IMR-90 (cell line): ENCODE measurements around the gene TOMM34. TPM values are rescaled to one million over a fixed set of nuclear protein-coding genes. Genes with fewer than 3 reads are reported as not detected.

Source experiments
- ATAC-seq: fragments of 200-7000 bp; cut with Tn5 transposase; 2 replicates; pipeline ENCODE4 v1.9.1; 2020; ENCODE audit warnings: low read depth, mild to moderate bottlenecking, moderate library complexity
- BruUV-seq: library from RNA; stranded (reverse); fragments of 400-500 nt; replicated peaks from 2 replicates; lab custom pipeline; 2021; lab: Mats Ljungman, UMichigan
- CTCF ChIA-PET: fragments of 300-600 bp; formaldehyde crosslinking; extraction: SDS; loops from one replicate; lab custom pipeline; 2021; ENCODE audit warnings: antibody characterized with exemption; lab: Yijun Ruan, JAX
- POLR2A ChIA-PET: fragments of 300-600 bp; sonication (Branson Sonifier 250); formaldehyde crosslinking; loops from one replicate; lab custom pipeline; 2022; ENCODE audit warnings: antibody characterized with exemption; ENCODE audit not compliant: unreplicated experiment; lab: Charles Lee
- DNase-seq: peaks from one replicate; pipeline ENCODE4 v3.0.0; 2013
- H2AFZ ChIP-seq: replicated peaks from 2 replicates; pipeline ENCODE3; 2013; ENCODE audit warnings: low read length, mild to moderate bottlenecking; ENCODE audit not compliant: poor library complexity
- H2AK5ac ChIP-seq: 2 replicates; pipeline ENCODE4 v1.6.1; 2013; ENCODE audit warnings: low read depth, low read length, inconsistent platforms
- H2AK9ac ChIP-seq: replicated peaks from 2 replicates; pipeline ENCODE3; 2013; ENCODE audit warnings: mild to moderate bottlenecking, low read depth, low read length, moderate library complexity; ENCODE audit not compliant: poor library complexity
- H2BK120ac ChIP-seq: 2 replicates; pipeline ENCODE4 v1.6.1; 2013; ENCODE audit warnings: low read depth, low read length, inconsistent platforms
- H2BK15ac ChIP-seq: 3 replicates; pipeline ENCODE4 v1.6.1; 2013; ENCODE audit warnings: low read depth, low read length, inconsistent platforms
- H2BK20ac ChIP-seq: 2 replicates; pipeline ENCODE4 v1.6.1; 2013; ENCODE audit warnings: low read depth, mild to moderate bottlenecking, inconsistent platforms, low read length, moderate library complexity
- H2BK5ac ChIP-seq: 2 replicates; pipeline ENCODE4 v1.6.1; 2013; ENCODE audit warnings: mild to moderate bottlenecking, low read depth, low read length, inconsistent platforms; ENCODE audit not compliant: poor library complexity, severe bottlenecking
- H3K14ac ChIP-seq: replicated peaks from 2 replicates; pipeline ENCODE4 v1.6.1; 2013; ENCODE audit warnings: low read depth, low read length, inconsistent platforms
- H3K18ac ChIP-seq: 2 replicates; pipeline ENCODE4 v1.6.1; 2013; ENCODE audit warnings: low read depth, low read length, control low read depth
- H3K23ac ChIP-seq: 2 replicates; pipeline ENCODE4 v1.6.1; 2013; ENCODE audit warnings: low read depth, low read length, inconsistent platforms
- H3K27ac ChIP-seq: 2 replicates; pipeline ENCODE4 v1.5.1; 2013; ENCODE audit warnings: mild to moderate bottlenecking, control low read depth, low read length; ENCODE audit not compliant: insufficient read depth
- H3K27me3 ChIP-seq: 2 replicates; pipeline ENCODE4 v1.6.1; 2013; ENCODE audit warnings: low read length; ENCODE audit not compliant: control insufficient read depth, insufficient read depth
- H3K36me3 ChIP-seq: 2 replicates; pipeline ENCODE4 v1.6.1; 2013; ENCODE audit warnings: low read length, mixed read lengths; ENCODE audit not compliant: control insufficient read depth, insufficient read depth
- H3K4ac ChIP-seq: 2 replicates; pipeline ENCODE4 v1.6.1; 2013; ENCODE audit warnings: low read depth, low read length, inconsistent platforms
- H3K4me1 ChIP-seq: 2 replicates; pipeline ENCODE4 v1.6.1; 2013; ENCODE audit warnings: low read length, mixed read lengths; ENCODE audit not compliant: control insufficient read depth, insufficient read depth
- H3K4me2 ChIP-seq: 2 replicates; pipeline ENCODE4 v1.6.1; 2013; ENCODE audit warnings: low read depth, mild to moderate bottlenecking, control low read depth, low read length, moderate library complexity
- H3K4me3 ChIP-seq: 2 replicates; pipeline ENCODE4 v1.5.1; 2013; ENCODE audit warnings: low read depth, mild to moderate bottlenecking, control low read depth, low read length, moderate library complexity; ENCODE audit not compliant: insufficient read depth
- H3K56ac ChIP-seq: 2 replicates; pipeline ENCODE4 v1.6.1; 2013; ENCODE audit warnings: low read length, inconsistent platforms; ENCODE audit not compliant: insufficient read depth; ENCODE audit errors: extremely low read depth
- H3K79me1 ChIP-seq, 2 experiments: 2 replicates each; pipeline ENCODE4 v1.6.1; 2013; ENCODE audit warnings: low read length in 2 of 2, inconsistent platforms in 1 of 2, low read depth in 1 of 2
- H3K9ac ChIP-seq: 2 replicates; pipeline ENCODE4 v1.6.1; 2013; ENCODE audit warnings: low read depth, low read length, control low read depth
- H3K9me1 ChIP-seq: 2 replicates; pipeline ENCODE4 v1.6.1; 2013; ENCODE audit warnings: low read length, inconsistent platforms; ENCODE audit not compliant: insufficient read depth
- H3K9me3 ChIP-seq: 2 replicates; pipeline ENCODE4 v1.6.1; 2013; ENCODE audit warnings: low read length; ENCODE audit not compliant: control insufficient read depth, insufficient read depth
- H4K20me1 ChIP-seq: 2 replicates; pipeline ENCODE4 v1.6.1; 2013; ENCODE audit warnings: low read length, inconsistent platforms; ENCODE audit not compliant: insufficient read depth
- H4K5ac ChIP-seq: 2 replicates; pipeline ENCODE4 v1.6.1; 2013; ENCODE audit warnings: mild to moderate bottlenecking, low read depth, low read length, control low read depth
- H4K8ac ChIP-seq, 2 experiments: 2 replicates each; pipeline ENCODE4 v1.6.1; 2013; ENCODE audit warnings: low read depth in 2 of 2, low read length in 2 of 2, control low read depth in 1 of 2, inconsistent platforms in 1 of 2
- H4K91ac ChIP-seq: 2 replicates; pipeline ENCODE4 v1.6.1; 2013; ENCODE audit warnings: low read depth, low read length, inconsistent platforms; ENCODE audit not compliant: insufficient read depth
- CEBPB ChIP-seq: IDR thresholded peaks from 2 replicates; pipeline ENCODE4 v1.6.1; 2012; ENCODE audit warnings: low read depth, low read length, improper control_type of control experiment
- FOS ChIP-seq: fragments of 150-350 bp; IDR thresholded peaks from 2 replicates; pipeline ENCODE4 v1.6.1; 2016; ENCODE audit warnings: low read depth, low read length
- MAFK ChIP-seq: IDR thresholded peaks from 2 replicates; pipeline ENCODE4 v1.6.1; 2012; ENCODE audit warnings: low read depth, low read length, improper control_type of control experiment
- MAZ ChIP-seq: IDR thresholded peaks from 2 replicates; pipeline ENCODE4 v1.6.1; 2012; ENCODE audit warnings: low read depth, mild to moderate bottlenecking, low read length, improper control_type of control experiment, moderate library complexity, borderline replicate concordance
- NFE2L2 ChIP-seq: fragments of 150-350 bp; IDR thresholded peaks from 2 replicates; pipeline ENCODE4 v1.6.1; 2016; ENCODE audit warnings: low read depth, mild to moderate bottlenecking, low read length
- POLR2A ChIP-seq: IDR thresholded peaks from 2 replicates; pipeline ENCODE4 v1.6.1; 2012; ENCODE audit warnings: mild to moderate bottlenecking, low read depth, low read length
- SMC3 ChIP-seq: fragments of 150-350 bp; IDR thresholded peaks from 2 replicates; pipeline ENCODE4 v1.6.1; 2016; ENCODE audit warnings: low read depth, mild to moderate bottlenecking, antibody characterized with exemption, low read length, moderate library complexity
- USF2 ChIP-seq: fragments of 150-350 bp; IDR thresholded peaks from 2 replicates; pipeline ENCODE4 v1.6.1; 2017; ENCODE audit warnings: mild to moderate bottlenecking, antibody characterized with exemption, low read length, low read depth
- WGBS, 2 experiments: methylation state at CpG; one replicate each; pipeline versions ENCODE4 v1.1.5 to v1.1.7; 2013; ENCODE audit warnings: missing lambda C conversion rate in 2 of 2; ENCODE audit not compliant: insufficient read length in 1 of 2; ENCODE audit errors: extremely low coverage in 2 of 2; 5-methylcytosine and 5-hydroxymethylcytosine counted together
- dilution Hi-C: fragments of 300-500 bp; cut with HindIII; formaldehyde crosslinking; loops from one replicate; pipeline ENCODE4 v1.14.3; 2018; ENCODE audit warnings: low sequenced_read_pairs; ENCODE audit not compliant: unreplicated experiment
- in situ Hi-C: fragments of 300-500 bp; cut with MboI; formaldehyde crosslinking; loops from 3 replicates; pipeline ENCODE4 v1.14.3; 2019; ENCODE audit warnings: low sequenced_read_pairs, inconsistent platforms, mixed read lengths
- intact Hi-C: fragments of 100-400 bp; cut with micrococcal nuclease; formaldehyde crosslinking; loops from 2 replicates; pipeline ENCODE4 v1.10.0; 2022
- polyA plus RNA-seq, 3 experiments: library from polyadenylated mRNA; depleted of rRNA; stranded (reverse); fragments of >200 nt; gene quantifications; 2 replicates each; pipeline ENCODE4 v1.2.3, GENCODE V29; 2012; ENCODE audit warnings: low replicate concordance in 1 of 3
- total RNA-seq: library from RNA; depleted of rRNA; stranded (reverse); fragments of >200 nt; gene quantifications from 2 replicates; pipeline ENCODE4 v1.2.3, GENCODE V29; 2012
- TF ChIP-seq, protein P1 (sequence below): fragments of 150-350 bp; IDR thresholded peaks from 2 replicates; pipeline ENCODE4 v1.6.1; 2016; ENCODE audit warnings: low read depth, mild to moderate bottlenecking, low read length, moderate library complexity, borderline replicate concordance
- TF ChIP-seq, protein P2 (sequence below): conservative IDR thresholded peaks from 2 replicates; pipeline ENCODE4 v1.5.1; 2012; ENCODE audit warnings: mild to moderate bottlenecking, low read depth, low read length, improper control_type of control experiment

TOMM34 gene
- total and polyA plus RNA-seq, 2 of the 4 experiments (the other 2 are of a cell fraction), result 97.5 to 101 TPM

GRCh38 chr20:44932916-44933315, 27.3 kb downstream of the TOMM34 start:
- in situ Hi-C loops (no loop called here), intact Hi-C loops (no loop called here), dilution Hi-C loops (no loop called here)
- TF ChIP-seq MAZ (no peak), USF2 (no peak), POLR2A (no peak), MAFK (no peak), NFE2L2 (no peak), FOS (no peak), CEBPB (no peak), SMC3 (no peak)
- TF ChIP-seq, protein P1, sequence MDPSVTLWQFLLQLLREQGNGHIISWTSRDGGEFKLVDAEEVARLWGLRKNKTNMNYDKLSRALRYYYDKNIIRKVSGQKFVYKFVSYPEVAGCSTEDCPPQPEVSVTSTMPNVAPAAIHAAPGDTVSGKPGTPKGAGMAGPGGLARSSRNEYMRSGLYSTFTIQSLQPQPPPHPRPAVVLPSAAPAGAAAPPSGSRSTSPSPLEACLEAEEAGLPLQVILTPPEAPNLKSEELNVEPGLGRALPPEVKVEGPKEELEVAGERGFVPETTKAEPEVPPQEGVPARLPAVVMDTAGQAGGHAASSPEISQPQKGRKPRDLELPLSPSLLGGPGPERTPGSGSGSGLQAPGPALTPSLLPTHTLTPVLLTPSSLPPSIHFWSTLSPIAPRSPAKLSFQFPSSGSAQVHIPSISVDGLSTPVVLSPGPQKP, result no peak
- TF ChIP-seq, protein P2, sequence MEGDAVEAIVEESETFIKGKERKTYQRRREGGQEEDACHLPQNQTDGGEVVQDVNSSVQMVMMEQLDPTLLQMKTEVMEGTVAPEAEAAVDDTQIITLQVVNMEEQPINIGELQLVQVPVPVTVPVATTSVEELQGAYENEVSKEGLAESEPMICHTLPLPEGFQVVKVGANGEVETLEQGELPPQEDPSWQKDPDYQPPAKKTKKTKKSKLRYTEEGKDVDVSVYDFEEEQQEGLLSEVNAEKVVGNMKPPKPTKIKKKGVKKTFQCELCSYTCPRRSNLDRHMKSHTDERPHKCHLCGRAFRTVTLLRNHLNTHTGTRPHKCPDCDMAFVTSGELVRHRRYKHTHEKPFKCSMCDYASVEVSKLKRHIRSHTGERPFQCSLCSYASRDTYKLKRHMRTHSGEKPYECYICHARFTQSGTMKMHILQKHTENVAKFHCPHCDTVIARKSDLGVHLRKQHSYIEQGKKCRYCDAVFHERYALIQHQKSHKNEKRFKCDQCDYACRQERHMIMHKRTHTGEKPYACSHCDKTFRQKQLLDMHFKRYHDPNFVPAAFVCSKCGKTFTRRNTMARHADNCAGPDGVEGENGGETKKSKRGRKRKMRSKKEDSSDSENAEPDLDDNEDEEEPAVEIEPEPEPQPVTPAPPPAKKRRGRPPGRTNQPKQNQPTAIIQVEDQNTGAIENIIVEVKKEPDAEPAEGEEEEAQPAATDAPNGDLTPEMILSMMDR, result no peak
- Histone ChIP-seq H4K91ac (no peak overlapping the region), H3K4ac (no peak overlapping the region), H3K9me1 (peaks cover 3% of the 10 kb centered on the region; the same call in 1 of the 2 replicates), H2AK5ac (no peak overlapping the region), H3K4me1 (no peaks in the 10 kb centered on the region), H2AK9ac (no peak overlapping the region), H2BK5ac (no peak overlapping the region), H3K23ac (no peak overlapping the region), H3K56ac (no peak overlapping the region), H2BK120ac (no peak overlapping the region), H3K79me1 (no peaks in the 10 kb centered on the region), H2BK15ac (no peak overlapping the region), H3K18ac (no peak overlapping the region), H3K27ac (no peak overlapping the region), H4K20me1 (no peaks in the 10 kb centered on the region), H3K36me3 (peaks cover 43% of the 10 kb centered on the region), H2BK20ac (no peak overlapping the region), H3K27me3 (no peaks in the 10 kb centered on the region), H3K9ac (no peak overlapping the region), H3K4me2 (no peak overlapping the region), H3K14ac (no peak overlapping the region), H4K5ac (no peak overlapping the region), H3K4me3 (no peak overlapping the region), H4K8ac (no peak overlapping the region), H2AFZ (peak overlapping the region; percentile 24), H3K9me3 (no peaks in the 10 kb centered on the region)
- DNase-seq (no peak), ATAC-seq (no peak)
- ChIA-PET CTCF (no interaction called here), POLR2A (no interaction called here)
- WGBS, 2 experiments, result no CpG with 5 or more reads among the region's 8 CpGs
- no TSS peak for BruUV-seq
